AG04450 (cell line): Measurements from ENCODE around the gene REPS2. TPM values are rescaled to one million over a fixed set of nuclear protein-coding genes. Genes with fewer than 3 reads are reported as not detected.

Experiments
- CTCF ChIA-PET: fragments of 300-600, 350-600 bp; formaldehyde crosslinking; extraction: SDS; loops from one replicate; lab custom pipeline; 2022; ENCODE audit warnings: antibody characterized with exemption, inconsistent platforms; lab: Charles Lee
- POLR2A ChIA-PET: fragments of 350-600 bp; formaldehyde crosslinking; extraction: SDS; loops from one replicate; lab custom pipeline; 2021; ENCODE audit warnings: antibody characterized with exemption, inconsistent platforms; lab: Yijun Ruan, JAX
- DNase-seq: peaks from one replicate; pipeline ENCODE4 v3.0.0-alpha.2; 2011; ENCODE audit warnings: low read depth, low spot score
- H3K27ac ChIP-seq: one replicate; pipeline ENCODE4 v1.5.1; 2012; ENCODE audit warnings: low read depth, low read length, control low read depth
- H3K27me3 ChIP-seq: one replicate; pipeline ENCODE4 v1.6.0; 2012; ENCODE audit warnings: low read length; ENCODE audit not compliant: control insufficient read depth, insufficient read depth
- H3K4me3 ChIP-seq: 2 replicates; pipeline ENCODE4 v1.5.1; 2011; ENCODE audit warnings: mild to moderate bottlenecking, low read depth, low read length, control low read depth
- H3K9me3 ChIP-seq: 2 replicates; pipeline ENCODE4 v1.5.1; 2012; ENCODE audit warnings: low read length; ENCODE audit not compliant: control insufficient read depth, insufficient read depth
- CTCF ChIP-seq: IDR thresholded peaks from 2 replicates; pipeline ENCODE4 v1.5.1; 2011; ENCODE audit warnings: low read depth, low read length, control low read depth, inconsistent platforms
- polyA plus RNA-seq: library from polyadenylated mRNA; depleted of rRNA; stranded (reverse); fragments of >200 nt; gene quantifications from 2 replicates; pipeline ENCODE4 v1.2.3, GENCODE V29; 2011; rRNA removed
- small RNA-seq: library from RNA; depleted of rRNA; stranded (forward); fragments of <200 nt; gene quantifications from one replicate; pipeline ENCODE3, GENCODE V24; 2012; ENCODE audit warnings: low read depth; ENCODE audit not compliant: insufficient read length

REPS2 gene
- polyA plus RNA-seq, 1 experiment = 0.17 TPM

- no peak overlapping the region for H3K27ac ChIP-seq
- TF ChIP-seq CTCF = no peak
- H3K27me3 ChIP-seq = no peaks in the 10 kb centered on the region
- POLR2A ChIA-PET = no interaction called here
- no peak overlapping the region for H3K4me3 ChIP-seq
- no peak for DNase-seq
- CTCF ChIA-PET = no interaction called here
- H3K9me3 ChIP-seq = no peaks in the 10 kb centered on the region
Measured at GRCh38 chrX:17192106-17192505, 245.6 kb downstream of the REPS2 start.

Small RNA genes lying within 50 kb of the gene (small RNA-seq; reads per million reads assigned to genes)
- gene RF00019 = not detected
- not detected for gene RF00190

Other genes with a start within 250 kb of the REPS2 start
- gene CTPS2, start 234.0 kb upstream of the REPS2 start, polyA plus RNA-seq = 9.5 and 11.7 TPM in 2 replicates
- gene SYAP1, start 227.0 kb upstream of the REPS2 start, polyA plus RNA-seq = 14.5 and 16.2 TPM in 2 replicates
- 10.0 and 15.4 TPM in 2 replicates for gene TXLNG, start 160.2 kb upstream of the REPS2 start, polyA plus RNA-seq
- gene RBBP7, start 76.3 kb upstream of the REPS2 start, polyA plus RNA-seq = 133 and 157 TPM in 2 replicates